Measurements from ENCODE around the gene SIVA1. TPM values are rescaled to one million over a fixed set of nuclear protein-coding genes. Genes with fewer than 3 reads are reported as not detected.

Gene SIVA1
- polyA plus RNA-seq, 1 donor, result 71.9 TPM

DNA sequence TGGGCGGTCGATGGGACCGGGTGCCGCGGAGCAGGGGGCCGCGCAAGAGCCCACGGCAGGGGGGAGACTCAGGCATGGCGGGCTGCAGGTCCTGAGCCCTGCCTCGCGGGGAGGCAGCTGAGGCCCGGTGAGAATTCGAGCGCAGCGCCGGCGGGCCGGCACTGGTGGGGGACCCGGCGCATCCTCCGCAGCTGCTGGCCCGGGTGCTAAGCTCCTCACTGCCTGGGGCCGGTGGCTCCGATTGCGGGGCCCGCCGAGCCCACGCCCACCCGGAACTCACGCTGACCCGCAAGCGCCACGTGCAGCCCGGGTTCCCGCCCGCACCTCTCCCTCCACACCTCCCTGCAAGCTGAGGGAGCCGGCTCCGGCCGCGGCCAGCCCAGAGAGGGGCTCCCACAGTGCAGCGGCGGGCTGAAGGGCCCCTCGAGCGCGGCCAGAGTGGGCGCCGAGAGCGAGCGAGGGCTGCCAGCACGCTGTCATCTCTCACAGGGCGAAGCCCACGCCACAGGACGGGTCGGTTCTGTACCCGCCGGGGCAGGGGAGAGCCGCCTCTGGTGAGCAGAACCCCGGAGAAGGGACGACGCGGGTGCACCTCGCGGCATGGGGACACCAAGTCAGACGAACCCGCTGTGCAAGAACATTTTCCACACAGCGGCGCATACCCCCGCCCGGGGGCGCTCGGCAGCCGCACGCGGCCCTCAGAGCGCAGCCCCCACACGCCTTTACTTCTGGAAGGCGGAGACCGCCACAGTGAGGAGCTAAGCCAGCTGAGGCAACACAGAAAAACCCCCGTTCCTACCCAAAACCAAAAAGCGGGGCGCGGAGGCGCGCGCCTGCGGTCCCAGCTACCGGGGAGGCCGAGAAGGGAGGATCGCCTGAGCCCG, 1.2 kb upstream of the SIVA1 start:
- no peak for DNase-seq (ENCODE audit: low read depth)

DNA sequence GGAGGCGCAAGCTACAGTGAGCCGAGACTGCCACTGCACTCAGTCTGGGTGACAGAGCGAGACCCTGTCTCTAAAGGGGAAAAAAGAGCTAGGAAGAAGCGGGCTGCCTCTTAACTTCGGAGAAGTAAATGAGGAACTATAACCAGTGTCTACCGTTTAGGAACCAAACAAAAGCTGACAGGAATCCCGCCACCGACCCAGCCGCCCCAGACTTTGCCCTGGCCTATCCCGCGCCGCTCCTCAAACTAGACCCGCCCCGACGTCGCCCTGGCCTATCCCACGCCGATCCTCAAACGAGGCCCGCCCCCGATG, 568 bp upstream of the SIVA1 start:
- no peak for DNase-seq (ENCODE audit: low read depth)

DNA sequence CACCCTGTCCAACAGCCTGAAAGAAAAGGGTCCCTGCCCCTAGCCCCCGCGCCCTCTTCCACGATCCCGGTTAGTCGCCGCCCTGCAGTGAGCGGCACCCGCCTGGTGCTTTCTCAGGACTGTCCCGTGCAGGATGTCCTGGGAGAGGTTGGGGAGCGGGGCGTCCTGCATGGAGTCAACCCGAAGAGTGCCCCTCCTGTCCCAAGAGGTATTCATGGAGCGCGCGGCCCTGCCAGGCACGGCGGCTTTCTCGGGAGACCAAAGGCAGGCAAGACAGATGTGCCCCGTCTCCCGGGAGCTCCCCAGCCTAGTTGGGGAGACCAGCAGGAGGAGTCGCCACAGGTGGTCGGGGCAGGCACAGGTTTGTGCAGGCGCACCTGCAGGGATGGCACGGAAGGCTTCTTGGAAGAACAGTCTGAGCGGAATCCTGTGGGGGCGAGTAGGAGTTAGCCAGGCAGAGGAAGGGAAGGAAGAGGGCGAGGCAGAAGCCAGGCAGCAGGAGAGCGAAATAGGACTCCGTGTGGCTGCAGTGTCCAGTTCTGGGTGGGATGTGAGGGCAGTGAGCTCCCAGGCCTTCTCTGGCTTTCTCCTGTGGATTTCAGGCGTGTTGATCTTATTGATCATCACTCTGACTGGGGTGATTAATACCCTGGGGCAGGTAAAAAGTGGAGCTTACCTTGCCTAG, 723 bp downstream of the SIVA1 start:
- DNase-seq (ENCODE audit: low read depth), result no peak

DNA sequence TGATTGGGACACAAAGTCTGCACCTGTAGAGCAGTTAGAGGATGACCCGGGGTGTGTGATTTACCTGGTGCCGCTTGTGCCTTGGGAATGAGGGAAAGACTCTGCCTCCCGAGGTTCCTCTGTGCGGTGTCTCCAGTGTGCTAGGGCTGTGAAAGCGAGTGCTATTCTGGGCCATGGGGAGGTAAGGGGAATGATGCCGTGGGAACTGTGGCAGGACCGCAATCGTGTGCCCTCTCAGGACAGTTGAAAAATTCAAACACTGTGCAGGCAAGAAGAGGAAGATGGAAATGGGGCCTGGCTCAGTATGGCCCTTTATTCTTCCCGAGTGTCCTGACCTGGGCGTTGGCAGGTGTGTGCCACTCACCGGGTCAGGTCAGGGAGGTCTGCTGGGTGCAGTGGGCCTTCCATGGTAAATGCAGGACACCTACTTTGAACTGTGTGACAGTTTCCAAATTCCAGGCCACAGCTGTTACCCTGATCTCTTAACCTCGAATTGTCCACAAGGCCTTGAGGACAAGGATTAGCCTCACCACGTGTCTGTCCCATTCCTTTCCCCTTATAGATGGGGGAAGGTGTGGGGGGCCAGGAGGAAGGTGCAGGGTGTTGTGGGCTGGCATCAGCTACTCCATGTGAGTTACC, 1.4 kb downstream of the SIVA1 start:
- no peak for DNase-seq (ENCODE audit: low read depth)

DNA sequence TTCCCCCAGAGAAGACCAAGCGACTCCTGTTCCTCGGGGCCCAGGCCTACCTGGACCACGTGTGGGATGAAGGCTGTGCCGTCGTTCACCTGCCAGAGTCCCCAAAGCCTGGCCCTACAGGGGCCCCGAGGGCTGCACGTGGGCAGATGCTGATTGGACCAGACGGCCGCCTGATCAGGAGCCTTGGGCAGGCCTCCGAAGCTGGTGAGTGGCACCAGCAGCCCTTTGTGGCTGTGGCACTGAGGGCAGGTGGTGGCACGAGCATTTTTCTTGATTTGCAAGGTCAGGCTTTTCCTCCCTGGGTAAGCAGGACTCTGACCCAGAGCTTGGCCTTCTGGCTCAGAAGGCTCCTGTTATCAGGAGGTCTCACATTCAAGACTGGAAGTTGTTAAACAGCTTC, 2.7 kb downstream of the SIVA1 start:
- DNase-seq (ENCODE audit: low read depth), result no peak

DNA sequence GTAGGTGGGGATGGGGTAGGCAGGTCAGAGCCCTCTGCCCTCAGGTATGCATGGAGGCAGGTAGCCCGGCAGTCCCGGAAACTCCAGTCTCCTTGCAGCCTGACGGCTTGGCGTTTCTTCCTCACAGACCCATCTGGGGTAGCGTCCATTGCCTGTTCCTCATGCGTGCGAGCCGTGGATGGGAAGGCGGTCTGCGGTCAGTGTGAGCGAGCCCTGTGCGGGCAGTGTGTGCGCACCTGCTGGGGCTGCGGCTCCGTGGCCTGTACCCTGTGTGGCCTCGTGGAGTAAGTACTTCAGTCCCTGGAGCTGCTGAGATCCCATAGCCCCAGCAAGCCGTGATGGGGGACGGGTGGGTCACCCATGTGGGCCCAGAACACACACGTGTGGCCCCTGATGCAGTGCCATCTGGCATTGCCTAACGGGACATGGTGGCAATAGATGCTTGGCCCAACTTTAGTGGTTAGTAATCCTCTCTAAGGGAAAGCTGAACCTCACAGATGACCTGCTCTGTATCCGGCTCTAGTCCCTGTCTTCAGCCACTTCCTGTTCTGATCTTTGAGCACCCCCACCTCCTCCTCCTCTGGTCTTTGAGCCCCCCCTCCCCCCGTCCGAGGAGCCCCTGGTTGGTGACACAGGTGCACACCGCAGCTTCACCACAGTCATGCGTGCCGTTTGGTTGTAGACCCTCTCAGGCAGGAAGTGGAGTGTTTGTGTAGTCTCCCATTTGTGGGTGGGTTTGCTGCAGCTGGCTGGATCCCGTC, 3.7 kb downstream of the SIVA1 start:
- no peak for DNase-seq (ENCODE audit: low read depth)

DNA sequence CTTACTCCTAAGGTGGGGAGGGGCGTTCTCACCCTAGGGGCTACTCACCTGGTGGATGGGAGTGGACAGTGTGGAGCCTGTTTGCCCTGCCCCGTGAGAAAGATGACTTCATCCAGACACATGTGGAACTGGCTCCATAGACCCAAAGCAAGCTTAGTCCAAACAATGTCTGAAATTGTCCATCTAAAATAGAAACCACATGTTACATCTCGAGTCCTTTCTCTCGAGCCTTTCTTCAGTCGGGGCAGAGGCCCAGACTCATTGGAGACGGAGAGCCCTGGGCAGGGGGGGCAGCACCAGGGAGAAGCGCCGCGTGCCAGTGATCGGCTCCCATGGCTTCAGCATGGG, 4.3 kb downstream of the SIVA1 start:
- no peak for DNase-seq (ENCODE audit: low read depth)

DNA sequence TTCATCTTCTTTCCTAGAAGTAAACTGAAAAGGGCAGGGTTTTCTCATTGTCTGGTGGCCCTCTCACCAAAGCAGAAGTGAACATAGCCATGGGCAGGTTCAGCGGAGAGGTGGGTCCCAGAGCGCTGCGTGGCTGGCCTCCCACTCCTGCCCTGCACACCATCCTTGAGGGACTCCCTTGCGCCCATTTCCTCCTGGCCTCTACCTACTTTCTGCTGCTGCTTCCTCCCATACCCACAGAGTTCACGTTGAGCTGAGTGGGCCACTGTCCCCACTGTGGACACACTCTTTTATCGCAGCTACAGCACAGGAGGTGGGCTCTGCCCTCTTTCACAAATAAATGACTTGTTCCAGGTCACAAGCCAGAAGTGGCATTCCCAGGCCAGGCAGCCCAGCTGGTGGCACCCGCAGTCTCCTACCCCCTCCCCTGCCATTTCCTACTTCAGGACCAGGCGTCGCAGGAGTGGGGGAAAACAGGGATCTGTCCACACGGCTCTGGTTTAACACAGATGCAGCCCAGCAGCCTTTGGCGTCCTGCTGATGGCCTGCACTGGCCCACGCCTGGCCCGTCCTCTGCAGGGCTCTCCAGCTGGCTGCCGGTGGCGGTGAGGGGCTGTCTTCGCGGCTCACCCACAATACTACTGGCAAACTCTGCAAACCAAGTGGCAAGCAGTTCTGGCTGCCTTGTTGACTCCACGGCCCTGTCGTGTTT, 4.9 kb downstream of the SIVA1 start:
- DNase-seq (ENCODE audit: low read depth), result no peak

DNA sequence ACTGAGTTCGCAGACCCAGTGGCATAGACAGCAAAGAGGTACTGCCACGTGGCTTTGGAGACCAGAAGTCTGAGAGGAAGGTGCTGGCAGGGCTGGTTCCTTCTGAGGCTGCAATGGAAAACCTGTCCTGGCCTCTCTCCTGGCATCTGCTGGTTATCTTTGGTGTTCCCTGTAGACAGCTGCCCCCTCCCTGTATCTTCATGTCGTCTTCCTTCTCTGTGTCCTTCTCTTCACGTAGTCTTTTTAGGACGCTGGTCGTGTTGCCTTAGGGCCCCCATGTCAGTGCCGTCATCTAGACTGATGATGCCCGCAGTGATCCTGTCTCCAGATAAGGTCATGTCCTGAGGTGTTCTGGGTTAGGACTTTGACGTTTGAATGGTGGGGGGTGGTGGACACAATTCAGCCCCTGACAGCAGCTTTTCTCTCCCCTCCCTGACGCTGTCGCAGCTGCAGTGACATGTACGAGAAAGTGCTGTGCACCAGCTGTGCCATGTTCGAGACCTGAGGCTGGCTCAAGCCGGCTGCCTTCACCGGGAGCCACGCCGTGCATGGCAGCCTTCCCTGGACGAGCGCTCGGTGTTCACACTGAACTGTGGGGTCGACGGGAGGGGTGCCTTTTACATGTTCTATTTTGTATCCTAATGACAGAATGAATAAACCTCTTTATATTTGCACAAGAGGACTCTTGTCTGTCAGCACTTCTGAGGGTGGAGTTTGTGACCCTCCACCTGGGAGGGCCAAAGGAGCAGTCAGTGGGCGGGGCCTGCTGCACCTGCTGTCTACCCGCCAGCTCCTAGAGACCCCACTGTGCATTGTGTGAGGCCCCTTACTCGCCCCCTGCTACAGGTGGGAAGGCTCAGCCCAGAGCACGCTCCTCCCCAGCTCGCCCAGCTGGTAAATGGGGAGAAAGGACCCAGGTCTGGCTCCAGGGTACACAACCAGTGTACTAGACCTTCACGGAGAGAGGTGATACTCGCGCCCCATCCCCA, 6.3 kb downstream of the SIVA1 start:
- DNase-seq (ENCODE audit: low read depth), result no peak

DNA sequence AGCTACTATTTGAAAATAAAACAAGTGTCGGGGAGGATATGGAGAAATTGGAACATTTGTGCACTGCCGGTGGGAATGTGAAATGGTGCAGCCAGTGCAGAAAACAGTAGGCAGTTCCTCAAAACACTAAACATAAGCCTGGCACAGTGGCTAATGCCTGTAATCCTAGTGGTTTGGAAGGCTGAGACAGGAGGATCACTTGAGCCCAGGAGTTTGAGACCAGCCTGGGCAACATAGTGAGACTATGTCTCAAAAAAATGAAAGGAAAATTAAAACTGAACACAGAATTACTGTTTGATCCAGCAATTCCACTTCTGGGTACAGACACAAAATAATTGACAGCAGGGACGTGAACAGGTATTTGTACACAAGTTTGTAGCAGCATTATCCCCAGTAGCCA, 12.6 kb downstream of the SIVA1 start:
- DNase-seq (ENCODE audit: low read depth), result no peak

DNA sequence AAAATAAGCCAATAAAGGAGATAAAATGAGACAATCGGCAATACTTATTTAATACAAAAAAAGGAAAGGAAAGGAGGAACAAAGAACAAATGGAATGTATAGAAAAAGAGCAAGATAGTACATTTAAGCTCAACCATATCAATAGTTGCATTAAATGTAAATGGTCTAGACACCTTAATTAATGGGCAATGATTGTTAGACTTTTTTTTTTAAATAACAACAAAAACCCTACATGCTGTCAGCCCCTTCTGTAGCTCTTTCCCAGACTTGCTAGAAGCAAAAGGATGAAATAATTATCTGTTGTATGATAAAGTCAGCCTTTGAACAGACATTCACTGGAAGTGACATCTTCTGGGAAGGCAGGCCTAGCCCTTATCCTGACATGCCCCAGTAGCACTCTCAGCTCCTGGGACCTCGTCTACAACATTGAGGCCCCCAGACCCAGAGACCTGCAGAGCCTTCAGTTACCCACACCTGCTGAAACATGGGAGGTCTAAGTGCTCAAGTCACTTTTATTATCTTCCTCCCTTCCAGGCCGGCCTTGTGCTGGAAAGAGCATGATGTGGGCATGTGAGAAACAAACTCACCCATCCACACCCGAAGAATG, 13.4 kb downstream of the SIVA1 start:
- DNase-seq (ENCODE audit: low read depth), result no peak

DNA sequence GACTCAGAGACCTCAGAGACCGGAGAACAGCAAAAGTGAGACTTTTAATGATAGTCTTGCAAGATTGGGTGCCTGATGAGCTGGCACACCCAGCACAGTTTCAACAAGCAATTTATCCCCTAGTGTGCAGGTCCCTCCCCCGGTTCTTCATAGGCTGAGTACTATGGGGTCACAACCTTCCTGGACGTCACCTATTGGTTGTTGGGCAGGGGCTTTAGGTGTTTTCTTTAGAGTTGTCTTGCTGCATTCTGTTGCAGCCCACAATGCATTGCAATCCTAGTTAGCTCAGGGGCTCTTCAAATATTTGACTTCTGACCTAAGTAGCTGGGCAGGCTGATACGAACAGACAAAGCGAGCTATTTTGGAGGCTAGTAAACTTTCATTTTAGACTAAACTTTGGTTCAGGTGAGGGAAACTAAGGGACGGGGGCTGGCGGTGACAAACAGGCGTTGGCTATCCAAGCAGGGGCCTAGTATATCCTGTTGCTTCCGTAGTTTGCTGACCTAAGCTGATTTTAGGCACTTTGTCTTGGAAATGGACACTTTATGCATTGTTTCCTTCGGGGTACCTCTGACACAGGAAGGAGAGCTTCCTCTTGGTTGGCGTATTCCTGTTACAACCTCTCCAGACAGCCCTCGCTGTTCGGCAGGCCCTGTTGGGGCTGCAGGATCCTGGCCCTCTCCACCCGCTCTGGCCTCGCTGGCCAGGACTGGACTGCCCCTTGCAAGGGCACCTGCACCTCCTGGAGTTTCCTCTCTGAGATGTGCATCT, 14.1 kb downstream of the SIVA1 start:
- DNase-seq (ENCODE audit: low read depth), result no peak

DNA sequence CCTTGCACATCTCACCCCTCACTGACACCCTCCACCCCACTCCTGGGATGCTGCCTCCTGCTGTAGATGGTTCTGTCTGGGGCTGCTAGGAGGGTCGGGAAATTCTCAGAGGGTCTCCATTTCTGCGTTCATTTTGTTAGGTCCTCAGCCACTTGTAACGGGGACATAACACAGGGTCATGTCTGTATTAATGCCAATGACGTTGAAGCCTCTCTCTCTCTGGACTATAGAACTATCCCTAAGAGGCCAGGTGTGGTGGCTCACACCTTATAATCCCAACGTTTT, 14.6 kb downstream of the SIVA1 start:
- no peak for DNase-seq (ENCODE audit: low read depth)

DNA sequence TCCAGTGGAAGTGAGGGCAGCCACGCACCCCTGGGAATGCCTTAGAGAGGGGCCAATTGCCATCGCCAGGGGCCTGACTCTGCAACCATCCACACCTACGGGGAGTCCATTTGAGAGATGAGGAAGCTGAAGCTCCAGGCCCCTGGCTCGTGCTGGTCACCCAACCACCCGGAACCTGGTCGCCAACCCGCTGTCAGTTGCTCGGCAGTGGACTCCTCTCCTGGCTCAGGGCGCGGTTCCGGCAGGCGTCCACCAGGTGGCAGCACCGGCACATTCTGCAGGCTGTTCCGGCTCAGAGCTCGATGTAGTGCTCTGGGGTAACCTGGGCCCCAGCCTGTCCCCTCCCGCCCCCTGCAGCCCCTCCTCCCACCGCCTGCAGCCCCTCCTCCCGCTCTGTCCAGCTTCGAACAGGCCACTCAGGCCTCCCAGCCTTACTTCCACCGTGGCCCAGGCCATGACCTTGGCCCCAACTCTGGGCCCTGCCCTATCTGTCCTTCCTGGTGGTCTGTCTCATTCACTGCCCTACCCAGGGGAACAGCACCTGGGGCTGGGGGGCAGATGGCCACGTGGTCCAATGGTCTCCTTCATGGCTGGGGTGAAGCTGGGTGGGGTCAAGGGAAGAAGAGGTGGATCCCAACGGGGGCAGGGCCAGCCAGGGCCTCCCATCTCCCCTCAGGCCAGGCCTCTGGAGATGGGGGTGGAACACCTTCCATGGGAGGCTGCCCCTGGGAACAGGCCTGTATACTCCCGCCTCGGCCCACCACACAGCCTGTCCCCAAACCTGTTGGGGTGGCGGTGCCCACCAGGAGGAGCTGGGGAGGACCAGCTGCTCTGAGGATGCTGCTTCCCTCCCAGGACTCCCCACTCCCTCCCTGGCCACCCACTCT, 15.7 kb downstream of the SIVA1 start:
- DNase-seq (ENCODE audit: low read depth), result no peak

DNA sequence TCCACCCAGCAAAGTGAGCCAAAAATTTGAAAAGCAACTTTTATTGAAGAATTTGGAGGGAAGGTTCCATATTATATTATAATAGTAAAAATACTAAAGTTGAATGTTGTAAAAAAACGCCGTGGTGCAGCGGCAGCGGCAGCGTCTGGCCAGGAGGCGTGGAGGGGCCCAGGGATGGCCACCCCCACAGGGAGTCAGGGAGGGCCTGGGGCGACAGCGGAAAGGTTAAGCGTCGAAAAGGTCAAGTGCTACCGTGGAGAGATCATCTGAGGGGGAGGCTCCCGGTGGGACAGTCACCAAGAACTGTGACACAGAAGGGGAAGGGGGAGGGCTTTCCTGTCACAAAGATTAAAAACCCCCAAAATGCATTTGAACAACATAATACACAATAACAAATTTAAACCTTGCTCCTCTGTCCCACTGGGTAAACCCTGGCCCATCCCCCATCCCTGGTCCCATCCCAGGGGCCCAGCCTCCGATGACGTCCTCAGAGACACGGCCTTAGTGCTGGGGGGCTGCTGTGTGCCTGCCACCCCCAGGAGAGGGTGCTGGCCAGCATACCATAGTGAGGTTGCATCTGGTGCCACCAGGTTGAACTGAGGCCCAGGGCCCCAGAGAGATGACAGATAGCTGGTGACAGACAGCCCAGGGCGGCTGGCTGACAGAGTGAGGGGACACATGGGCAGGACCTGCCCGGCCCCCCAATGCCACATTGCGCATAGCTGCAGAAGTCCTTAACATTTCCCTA, 16.6 kb downstream of the SIVA1 start:
- no peak for DNase-seq (ENCODE audit: low read depth)

DNA sequence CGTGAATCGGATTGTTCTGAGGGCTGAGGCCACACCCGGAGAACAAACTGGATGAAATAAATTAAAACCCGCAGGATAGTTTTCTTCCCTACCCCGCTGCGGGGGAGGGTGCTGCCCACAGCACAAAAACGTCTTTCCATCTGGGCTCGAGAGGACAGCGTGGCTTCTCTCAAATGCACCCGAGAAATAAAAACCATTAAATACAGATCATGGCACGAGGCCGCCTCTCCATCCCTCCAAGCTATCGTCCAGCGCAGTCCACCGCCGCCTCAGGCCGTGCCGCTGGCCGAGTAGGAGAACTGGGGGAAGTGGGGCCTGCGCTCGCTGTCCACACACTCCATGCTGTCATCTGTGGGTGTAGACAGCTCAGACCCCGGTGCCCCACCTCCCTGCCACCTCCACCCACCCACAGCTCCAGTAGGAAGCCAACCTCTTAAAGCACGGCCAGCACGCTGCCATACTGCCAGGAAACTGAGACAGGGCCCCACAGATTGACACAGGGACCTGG, 17.2 kb downstream of the SIVA1 start:
- DNase-seq (ENCODE audit: low read depth), result no peak

DNA sequence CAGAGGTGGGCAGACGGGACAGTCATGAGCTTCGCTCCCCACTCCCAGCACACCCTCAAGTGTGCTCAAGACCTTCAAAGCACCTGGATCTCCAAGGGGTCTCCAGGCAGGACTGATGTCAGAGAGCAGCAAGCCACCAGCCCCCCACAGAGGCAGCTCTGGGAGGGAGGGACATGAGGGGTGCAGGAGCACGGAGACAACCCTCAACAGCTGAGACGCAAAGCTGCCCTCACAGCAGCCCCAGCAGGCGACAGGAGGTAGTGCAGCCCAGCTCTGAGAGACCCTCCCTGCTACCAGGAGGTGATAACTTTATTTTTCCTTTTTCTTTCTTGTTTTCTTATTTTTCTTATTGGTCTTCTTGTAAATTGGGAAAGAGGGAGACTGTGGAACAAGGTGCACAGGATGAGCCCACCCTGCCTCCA, 17.9 kb downstream of the SIVA1 start:
- DNase-seq (ENCODE audit: low read depth), result no peak
